Neuronal stem cell (in vitro differentiated cells): Measurements from ENCODE around the gene SNRNP200.

Source experiments
- DNase-seq: peaks from one replicate; pipeline ENCODE4 v3.0.0-alpha.2; 2013; ENCODE audit warnings: low spot score
- H2AFZ ChIP-seq: one replicate; pipeline ENCODE4 v1.6.1; 2013; ENCODE audit warnings: mild to moderate bottlenecking, low read length, inconsistent platforms
- H2AK5ac ChIP-seq: 2 replicates; pipeline ENCODE4 v1.6.1; 2013; ENCODE audit warnings: low read depth, mild to moderate bottlenecking, inconsistent platforms, low read length, moderate library complexity, mixed read lengths
- H2BK120ac ChIP-seq: 2 replicates; pipeline ENCODE4 v1.6.1; 2013; ENCODE audit warnings: low read depth, mild to moderate bottlenecking, inconsistent platforms, low read length, moderate library complexity, mixed read lengths
- H2BK12ac ChIP-seq: one replicate; pipeline ENCODE4 v1.6.1; 2013; ENCODE audit warnings: low read length, inconsistent platforms
- H2BK15ac ChIP-seq: 2 replicates; pipeline ENCODE4 v1.6.1; 2013; ENCODE audit warnings: mild to moderate bottlenecking, low read length, inconsistent platforms, mixed read lengths
- H2BK5ac ChIP-seq: one replicate; pipeline ENCODE4 v1.6.1; 2013; ENCODE audit warnings: inconsistent platforms, mild to moderate bottlenecking, low read length, moderate library complexity
- H3K14ac ChIP-seq: one replicate; pipeline ENCODE4 v1.6.1; 2013; ENCODE audit warnings: low read length, inconsistent platforms
- H3K18ac ChIP-seq: 2 replicates; pipeline ENCODE4 v1.6.1; 2013; ENCODE audit warnings: low read length, inconsistent platforms
- H3K23ac ChIP-seq: 2 replicates; pipeline ENCODE4 v1.6.1; 2013; ENCODE audit warnings: low read depth, mild to moderate bottlenecking, mixed read lengths, low read length, inconsistent platforms; ENCODE audit not compliant: poor library complexity
- H3K27ac ChIP-seq: replicated peaks from 3 replicates; pipeline ENCODE4 v1.5.1; 2013; ENCODE audit warnings: low read length, inconsistent platforms
- H3K27me3 ChIP-seq, 3 experiments: 2 replicates each; pipeline ENCODE4 v1.6.1; 2013; ENCODE audit warnings: low read length in 3 of 3, mild to moderate bottlenecking in 2 of 3, inconsistent platforms in 1 of 3, low read depth in 1 of 3, mixed read lengths in 1 of 3, moderate library complexity in 1 of 3; ENCODE audit not compliant: control insufficient read depth in 3 of 3, insufficient read depth in 3 of 3
- H3K36me3 ChIP-seq, 2 donors: replicated peaks in 1 of 2; 2 replicates each; pipeline ENCODE4 v1.6.1; 2013; ENCODE audit warnings: low read length in 2 of 2; ENCODE audit not compliant: control insufficient read depth in 2 of 2, insufficient read depth in 2 of 2
- H3K4ac ChIP-seq: 2 replicates; pipeline ENCODE4 v1.6.1; 2013; ENCODE audit warnings: inconsistent platforms, mild to moderate bottlenecking, low read length, moderate library complexity
- H3K4me1 ChIP-seq, 2 donors: 1 replicate in 1 of 2; 2 replicates in 1 of 2; pipeline ENCODE4 v1.6.1; 2013; ENCODE audit warnings: low read length in 2 of 2, low read depth in 1 of 2; ENCODE audit not compliant: control insufficient read depth in 2 of 2, insufficient read depth in 1 of 2
- H3K4me2 ChIP-seq: one replicate; pipeline ENCODE4 v1.6.1; 2013; ENCODE audit warnings: mild to moderate bottlenecking, low read length, inconsistent platforms; ENCODE audit not compliant: insufficient read depth, poor library complexity, severe bottlenecking
- H3K4me3 ChIP-seq, 2 donors: 2 replicates each; pipeline ENCODE4 v1.5.1; 2013; ENCODE audit warnings: low read length in 2 of 2, mild to moderate bottlenecking in 2 of 2, inconsistent platforms in 1 of 2, moderate library complexity in 1 of 2
- H3K79me1 ChIP-seq: one replicate; pipeline ENCODE4 v1.6.1; 2013; ENCODE audit warnings: low read depth, mild to moderate bottlenecking, inconsistent platforms, low read length, moderate library complexity
- H3K9ac ChIP-seq: one replicate; pipeline ENCODE4 v1.6.1; 2013; ENCODE audit warnings: mild to moderate bottlenecking, low read depth, low read length, inconsistent platforms; ENCODE audit not compliant: poor library complexity
- H3K9me3 ChIP-seq, 2 donors: replicated peaks in 1 of 2; 2 replicates each; pipeline versions ENCODE3 to v1.6.1; 2013; ENCODE audit warnings: low read length in 2 of 2, mild to moderate bottlenecking in 2 of 2, inconsistent platforms in 1 of 2, low read depth in 1 of 2, mixed read lengths in 1 of 2, moderate library complexity in 1 of 2; ENCODE audit not compliant: control insufficient read depth in 2 of 2, insufficient read depth in 1 of 2
- H4K8ac ChIP-seq: one replicate; pipeline ENCODE4 v1.6.1; 2013; ENCODE audit warnings: low read depth, mild to moderate bottlenecking, inconsistent platforms, low read length, moderate library complexity
- H4K91ac ChIP-seq: one replicate; pipeline ENCODE4 v1.6.1; 2013; ENCODE audit warnings: low read length, low read depth, mild to moderate bottlenecking, inconsistent platforms; ENCODE audit not compliant: poor library complexity
- WGBS, 2 donors: extraction: QIAGEN DNeasy Blood & Tissue Kit; methylation state at CpG; one replicate each; pipeline ENCODE4 v1.1.7; 2013; ENCODE audit warnings: missing lambda C conversion rate in 2 of 2, mixed read lengths in 1 of 2; ENCODE audit not compliant: insufficient read length in 2 of 2, insufficient replicate concordance in 1 of 2; ENCODE audit errors: extremely low coverage in 2 of 2; 5-methylcytosine and 5-hydroxymethylcytosine counted together

Gene SNRNP200

GRCh38 chr2:96240341-96241038, 64.9 kb downstream of the SNRNP200 start:
- Histone ChIP-seq H2BK120ac (no peak overlapping the region), H3K9me3 (peaks cover 0 to under 1% of the 10 kb centered on the region in 2 donors), H3K36me3 (no peaks in the 10 kb centered on the region), H3K23ac (no peak overlapping the region), H3K27ac (no peak overlapping the region), H3K18ac (no peak overlapping the region), H3K79me1 (no peaks in the 10 kb centered on the region), H2BK15ac (no peak overlapping the region), H3K4me3 (no peak overlapping the region), H4K8ac (no peak overlapping the region), H3K14ac (no peak overlapping the region), H3K4me2 (no peak overlapping the region), H3K4ac (no peak overlapping the region), H2BK12ac (no peak overlapping the region), H3K4me1 (no peaks in the 10 kb centered on the region), H2AFZ (no peak overlapping the region), H4K91ac (no peak overlapping the region), H2BK5ac (no peak overlapping the region), H3K27me3 (no peaks in the 10 kb centered on the region), H3K9ac (no peak overlapping the region), H2AK5ac (no peak overlapping the region)
- WGBS, 2 donors = no CpG with 5 or more reads among the region's 9 CpGs
- no peak for DNase-seq

GRCh38 chr2:96239745-96240264, 65.5 kb downstream of the SNRNP200 start:
- Histone ChIP-seq H2BK12ac (no peak overlapping the region), H3K27ac (no peak overlapping the region), H3K4me3 (no peak overlapping the region), H3K14ac (no peak overlapping the region), H3K4ac (no peak overlapping the region), H3K4me2 (no peak overlapping the region), H3K9me3 (no peaks in the 10 kb centered on the region), H4K91ac (no peak overlapping the region), H3K36me3 (no peaks in the 10 kb centered on the region), H2AK5ac (no peak overlapping the region), H2BK120ac (no peak overlapping the region), H2BK5ac (no peak overlapping the region), H3K9ac (no peak overlapping the region), H3K4me1 (no peaks in the 10 kb centered on the region), H2AFZ (no peak overlapping the region), H3K27me3 (no peaks in the 10 kb centered on the region), H3K18ac (no peak overlapping the region), H2BK15ac (no peak overlapping the region), H4K8ac (no peak overlapping the region), H3K23ac (no peak overlapping the region), H3K79me1 (no peaks in the 10 kb centered on the region)
- DNase-seq = no peak
- WGBS, 2 donors = no CpG with 5 or more reads among the region's 9 CpGs

DNA sequence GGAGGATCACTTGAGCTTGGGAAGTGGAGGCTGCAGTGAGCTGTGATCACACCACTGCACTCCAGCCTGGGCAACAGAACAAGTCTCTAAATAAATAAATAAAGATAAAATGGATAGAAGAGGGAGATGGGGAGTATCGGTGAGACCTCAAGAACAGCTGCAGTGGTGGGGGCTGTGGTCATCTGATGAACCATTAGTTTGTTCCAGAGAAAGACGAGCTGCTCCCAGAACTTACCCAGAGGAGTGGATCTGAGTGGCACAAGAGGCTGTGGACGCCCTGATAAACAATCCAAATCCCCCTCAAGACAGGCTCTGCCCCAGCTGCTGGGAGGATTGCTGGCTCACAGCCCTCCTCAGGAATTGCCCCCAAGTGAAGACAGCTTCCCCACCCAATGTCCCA, 66.3 kb downstream of the SNRNP200 start:
- Histone ChIP-seq H2BK5ac (no peak overlapping the region), H3K14ac (no peak overlapping the region), H2BK15ac (no peak overlapping the region), H3K9ac (no peak overlapping the region), H3K79me1 (no peaks in the 10 kb centered on the region), H3K27ac (no peak overlapping the region), H3K36me3 (no peaks in the 10 kb centered on the region), H3K27me3 (no peaks in the 10 kb centered on the region), H3K4me3 (no peak overlapping the region), H2AFZ (no peak overlapping the region), H4K91ac (no peak overlapping the region), H3K23ac (no peak overlapping the region), H4K8ac (no peak overlapping the region), H2AK5ac (no peak overlapping the region), H3K18ac (no peak overlapping the region), H3K4me2 (no peak overlapping the region), H3K4me1 (peaks cover 0 to 2% of the 10 kb centered on the region in 2 donors), H3K4ac (no peak overlapping the region), H2BK120ac (no peak overlapping the region), H2BK12ac (no peak overlapping the region), H3K9me3 (no peaks in the 10 kb centered on the region)
- no peak for DNase-seq
- WGBS, 2 donors = no CpG with 5 or more reads among the region's 3 CpGs

DNA sequence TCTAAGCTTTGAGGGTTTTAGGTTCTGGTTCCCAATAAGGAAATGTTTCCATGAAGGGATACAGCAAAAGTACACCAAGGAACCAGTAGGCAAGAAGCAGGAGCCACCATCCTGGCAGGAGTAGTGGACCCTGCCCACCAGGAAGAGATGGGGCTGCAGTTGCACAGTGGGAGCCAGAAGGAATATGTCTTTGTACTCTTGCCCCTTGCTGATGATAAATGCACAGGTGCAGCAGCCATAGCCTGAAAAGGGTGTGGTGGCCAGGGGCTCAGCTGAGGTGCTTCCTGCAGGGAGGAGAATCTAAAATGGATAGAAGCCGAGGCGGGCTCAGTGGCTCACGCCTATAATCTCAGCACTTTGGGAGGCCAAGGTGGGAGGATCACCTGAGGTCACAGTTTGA, 67.1 kb downstream of the SNRNP200 start:
- Histone ChIP-seq H3K27me3 (no peaks in the 10 kb centered on the region), H3K4ac (no peak overlapping the region), H3K36me3 (no peaks in the 10 kb centered on the region), H3K9me3 (no peaks in the 10 kb centered on the region), H4K8ac (no peak overlapping the region), H2BK12ac (no peak overlapping the region), H2BK15ac (no peak overlapping the region), H3K23ac (no peak overlapping the region), H3K14ac (no peak overlapping the region), H3K4me1 (peaks cover 0 to 4% of the 10 kb centered on the region in 2 donors), H3K4me2 (no peak overlapping the region), H2BK120ac (no peak overlapping the region), H3K9ac (no peak overlapping the region), H3K27ac (no peak overlapping the region), H3K18ac (no peak overlapping the region), H2AK5ac (no peak overlapping the region), H2BK5ac (no peak overlapping the region), H4K91ac (no peak overlapping the region), H3K4me3 (no peak overlapping the region), H3K79me1 (no peaks in the 10 kb centered on the region), H2AFZ (no peak overlapping the region)
- no peak for DNase-seq
- no CpG with 5 or more reads among the region's 3 CpGs for WGBS, 2 donors
